GM12878 (cell line): ENCODE measurements around the gene SHC3.

Experiments used
- BHLHE40 ChIP-seq, 2 experiments: fragments of 450-650 bp in 1 of 2; IDR thresholded peaks; 2 replicates each; pipeline ENCODE4 v1.6.1; 2011 to 2017; ENCODE audit warnings: low read depth in 2 of 2, borderline replicate concordance in 1 of 2, improper control_type of control experiment in 1 of 2, low read length in 1 of 2, mild to moderate bottlenecking in 1 of 2
- CTCF ChIP-seq, 3 experiments: IDR thresholded peaks in 2 of 3; conservative IDR thresholded peaks in 1 of 3; 2 replicates each; pipeline ENCODE4 v1.5.1; 2011; ENCODE audit warnings: low read depth in 3 of 3, low read length in 3 of 3, mild to moderate bottlenecking in 3 of 3, control low read depth in 2 of 3, moderate library complexity in 2 of 3, inconsistent platforms in 1 of 3, mixed read lengths in 1 of 3; ENCODE audit not compliant: control insufficient read depth in 2 of 3, insufficient read depth in 1 of 3; ENCODE audit errors: extremely low read depth in 1 of 3
- EZH2 ChIP-seq: IDR thresholded peaks from 2 replicates; pipeline ENCODE4 v1.6.1; 2012; ENCODE audit warnings: low read depth, mild to moderate bottlenecking, control low read depth, inconsistent platforms, low read length, borderline replicate concordance; ENCODE audit not compliant: control insufficient read depth
- GABPA ChIP-seq: IDR thresholded peaks from 2 replicates; pipeline ENCODE4 v1.6.1; 2014; ENCODE audit warnings: antibody characterized with exemption, low read depth, mild to moderate bottlenecking, inconsistent platforms
- MTA2 ChIP-seq: fragments of 450-650 bp; IDR thresholded peaks from 2 replicates; pipeline ENCODE4 v1.6.1; 2016; ENCODE audit warnings: low read depth, mild to moderate bottlenecking, moderate library complexity
- POLR2AphosphoS5 ChIP-seq: IDR thresholded peaks from 2 replicates; pipeline ENCODE4 v1.6.1; 2011; ENCODE audit warnings: mild to moderate bottlenecking, low read length, inconsistent platforms
- REST ChIP-seq: IDR thresholded peaks from 2 replicates; pipeline ENCODE4 v1.6.1; 2012; ENCODE audit warnings: mild to moderate bottlenecking, low read depth, low read length
- TCF7 ChIP-seq: IDR thresholded peaks from 2 replicates; pipeline ENCODE4 v1.6.1; 2014; ENCODE audit warnings: antibody characterized with exemption, borderline replicate concordance

- TF ChIP-seq BHLHE40 (IDR thresholded peaks at IDR 0.05; ENCODE audit: borderline replicate concordance in 1 of 2, low read depth in 2 of 2, low read length in 1 of 2) = no peak
- TF ChIP-seq EZH2 = no peak
- TF ChIP-seq REST = no peak
- no peak for TF ChIP-seq POLR2AphosphoS5
- no peak for TF ChIP-seq CTCF (IDR thresholded peaks at IDR 0.05 in 2 of 3, conservative IDR thresholded peaks at IDR 0.05 in 1 of 3; ENCODE audit: control insufficient read depth in 2 of 3, extremely low read depth in 1 of 3, insufficient read depth in 1 of 3, low read depth in 3 of 3, low read length in 3 of 3)
- TF ChIP-seq MTA2 = no peak
- no peak for TF ChIP-seq TCF7
- no peak for TF ChIP-seq GABPA
These were observed 205.2 kb downstream of the SHC3 start for GRCh38 chr9:88973281-88974045.
